ENCODE measurements around the gene MADCAM1. TPM values are rescaled to one million over a fixed set of nuclear protein-coding genes. Genes with fewer than 3 reads are reported as not detected.
"Not testable (repeated sequence)": the region's sequence is repeated elsewhere in the genome, so short reads cannot be mapped to it uniquely, and the experiment has no call there.

MADCAM1 gene
- total RNA-seq (1 to 10 TPM in 2 of 5 experiments, under 1 TPM in 2, not detected in 1; 0.24 to 1.8 (median 0.83) TPM), polyA plus RNA-seq (under 1 TPM in 1 of 2 donors, not detected in 1; 0.12 TPM), total RNA-seq (0.54 reads per million)

DNA sequence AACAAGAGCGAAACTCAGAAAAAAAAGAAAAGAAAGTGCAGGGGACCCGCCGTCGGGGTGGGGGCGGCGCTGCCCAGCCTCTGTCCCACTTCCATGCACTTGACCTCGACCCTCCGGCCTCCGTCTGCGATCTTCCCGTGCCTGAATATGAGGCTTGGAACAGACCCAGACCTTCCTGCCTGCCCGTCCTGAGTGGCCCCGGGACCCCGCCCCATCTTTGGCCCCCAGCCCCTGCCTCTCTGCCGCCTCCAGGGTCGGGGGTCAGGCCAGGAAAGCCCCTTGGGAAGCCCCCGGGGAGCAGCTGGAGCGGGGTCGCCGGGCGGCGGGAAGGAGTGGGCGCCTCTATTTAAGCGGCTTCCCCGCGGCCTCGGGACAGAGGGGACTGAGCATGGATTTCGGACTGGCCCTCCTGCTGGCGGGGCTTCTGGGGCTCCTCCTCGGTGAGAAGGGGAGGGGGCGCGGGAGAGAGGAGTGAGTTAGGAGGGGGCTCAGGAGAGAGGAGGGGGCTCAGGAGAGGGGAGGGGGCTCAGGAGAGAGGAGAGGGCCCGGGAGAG, at the start of gene MADCAM1:
Gene MADCAM1, plus strand, starts transcription at position 375 of the 554 bp plus-strand sequence. Its CDS starts 14 bp downstream, at position 389.
- CTCF ChIA-PET, result interaction anchor here (1.7 kb wide), 1 partner anchor 10 kb away, joined by 8 read pairs; no protein-coding TSS in a partner anchor

DNA sequence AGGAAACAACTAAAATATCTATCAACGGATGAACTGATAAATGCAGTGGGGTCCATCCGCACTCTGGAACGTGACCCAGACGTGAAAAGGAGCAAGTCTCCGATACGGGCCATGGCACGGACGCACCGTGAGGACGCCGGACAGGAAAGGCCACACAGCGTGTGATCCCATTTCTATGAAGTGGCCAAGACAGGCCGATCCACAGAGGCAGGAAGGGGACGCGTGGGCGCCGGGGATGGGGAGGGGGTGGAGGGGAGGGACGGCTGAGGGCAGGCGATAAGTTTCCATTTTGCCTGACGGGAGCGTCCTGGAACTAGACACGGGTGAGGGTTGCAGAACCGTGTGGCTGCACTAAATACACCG, 49.2 kb upstream of the MADCAM1 start:
- Mint-ChIP-seq H3K27me3 (peaks cover 0 to 2% (median 1%) of the 10 kb centered on the region in 5 donors), H3K4me3 (no peak overlapping the region), H3K27ac (no peak overlapping the region), H3K9me3 (peaks cover 0 to 24% (median 0%) of the 10 kb centered on the region in 11 donors), H3K4me1 (no peaks in the 10 kb centered on the region), H3K36me3 (no peaks in the 10 kb centered on the region)
- Histone ChIP-seq H3K27ac (ENCODE audit: low read depth, low read length) (no peak overlapping the region), H3K4me3 (ENCODE audit: low read length) (no peak overlapping the region), H3K4me1 (ENCODE audit: control insufficient read depth in 2 of 2, insufficient read depth in 2 of 2, low read length in 2 of 2) (no peaks in the 10 kb centered on the region), H3K9me3 (ENCODE audit: control insufficient read depth in 2 of 3, low read length in 3 of 3) (no peaks in the 10 kb centered on the region), H3K36me3 (ENCODE audit: control insufficient read depth in 2 of 3, insufficient read depth in 3 of 3, low read length in 3 of 3) (no peaks in the 10 kb centered on the region), H3K27me3 (ENCODE audit: control insufficient read depth in 2 of 2, insufficient read depth in 2 of 2, low read length in 2 of 2) (no peaks in the 10 kb centered on the region)
- intact Hi-C loops (cut with micrococcal nuclease), result no loop called here
- DNase-seq, result no peak
- ATAC-seq, result no peak
- ChIA-PET CTCF (no interaction called here), POLR2A (no interaction called here)

More for the DNA sequence above, at the start of gene MADCAM1:
- H3K27me3 ChIP-seq (ENCODE audit: control insufficient read depth in 2 of 2, insufficient read depth in 2 of 2, low read length in 2 of 2), result peaks cover 0 to 6% of the 10 kb centered on the region in 2 donors
- ATAC-seq, result no peak
- no peak within 1 kb of the TSS for H3K4me3 ChIP-seq (ENCODE audit: low read length)
- H3K4me1 ChIP-seq (ENCODE audit: control insufficient read depth in 2 of 2, insufficient read depth in 2 of 2, low read length in 2 of 2), result peaks cover 0 to 8% of the 10 kb centered on the region in 2 donors
- no peaks in the 10 kb centered on the region for H3K36me3 ChIP-seq (ENCODE audit: control insufficient read depth in 2 of 3, insufficient read depth in 3 of 3, low read length in 3 of 3)
- Mint-ChIP-seq H3K4me3 (peak within 1 kb of the TSS in 1 of 10 donors; percentile 62), H3K27ac (no peak within 1 kb of the TSS), H3K27me3 (peaks cover 6 to 23% (median 8%) of the 10 kb centered on the region in 5 donors), H3K9me3 (no peaks in the 10 kb centered on the region), H3K4me1 (peaks cover 3 to 13% (median 9%) of the 10 kb centered on the region in 7 donors), H3K36me3 (peaks cover 0 to 10% (median 0%) of the 10 kb centered on the region in 5 donors)
- no peaks in the 10 kb centered on the region for H3K9me3 ChIP-seq (ENCODE audit: control insufficient read depth in 2 of 3, low read length in 3 of 3)
- intact Hi-C loops (cut with micrococcal nuclease), result no loop called here
- peak in 1 of 9 donors; percentile 6 for DNase-seq
- H3K27ac ChIP-seq (ENCODE audit: low read depth, low read length), result no peak within 1 kb of the TSS
- POLR2A ChIA-PET, result interaction anchor here (1.3 to 1.8 kb wide), 2 partner anchors 8 to 10 kb away, joined by 5 to 8 read pairs; no protein-coding TSS in a partner anchor

DNA sequence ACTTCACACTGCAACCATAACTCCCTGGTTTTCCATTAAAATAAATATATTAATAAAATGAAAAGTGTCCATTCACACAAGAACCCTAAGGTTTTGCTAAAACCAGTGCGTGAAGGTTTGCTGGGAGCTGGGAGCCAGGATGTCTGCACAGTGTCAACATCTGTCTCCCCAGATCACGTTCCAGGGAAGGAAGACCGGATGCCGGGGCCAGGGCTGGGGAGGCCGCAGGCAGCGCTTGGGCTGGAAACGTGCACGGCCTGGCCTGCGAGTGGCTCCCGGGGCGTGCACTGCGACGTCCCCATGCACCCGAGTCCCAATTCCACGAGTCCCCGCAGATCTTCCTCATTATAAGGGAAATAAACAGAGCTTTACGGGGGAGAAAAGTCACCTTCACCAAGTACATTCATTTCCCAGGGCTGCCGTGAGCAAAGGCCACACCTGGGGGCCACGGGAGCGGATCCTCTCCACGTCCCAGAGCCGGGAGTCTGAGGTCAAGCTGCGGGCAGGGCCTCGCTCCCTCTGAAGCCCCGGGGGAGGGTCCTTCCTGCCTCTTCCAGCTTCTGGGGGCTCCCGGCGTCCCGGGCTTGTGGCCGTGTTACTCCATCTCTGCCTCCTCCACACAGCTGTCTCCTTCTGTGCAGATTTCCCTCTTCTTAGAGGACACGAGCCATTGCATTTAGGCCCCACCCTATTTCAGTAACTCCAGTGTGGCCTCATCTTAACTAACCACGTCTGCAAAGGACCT, 48.3 kb upstream of the MADCAM1 start:
- Mint-ChIP-seq H3K4me3 (no peak overlapping the region), H3K4me1 (no peaks in the 10 kb centered on the region), H3K36me3 (peaks cover 0 to 1% (median 0%) of the 10 kb centered on the region in 5 donors), H3K27me3 (no peaks in the 10 kb centered on the region), H3K27ac (peak overlapping the region in 1 of 9 donors; percentile 36), H3K9me3 (peaks cover 0 to 22% (median 0%) of the 10 kb centered on the region in 11 donors)
- Histone ChIP-seq H3K4me3 (ENCODE audit: low read length) (no peak overlapping the region), H3K27ac (ENCODE audit: low read depth, low read length) (no peak overlapping the region), H3K9me3 (ENCODE audit: control insufficient read depth in 2 of 3, low read length in 3 of 3) (no peaks in the 10 kb centered on the region), H3K27me3 (ENCODE audit: control insufficient read depth in 2 of 2, insufficient read depth in 2 of 2, low read length in 2 of 2) (no peaks in the 10 kb centered on the region), H3K4me1 (ENCODE audit: control insufficient read depth in 2 of 2, insufficient read depth in 2 of 2, low read length in 2 of 2) (no peaks in the 10 kb centered on the region), H3K36me3 (ENCODE audit: control insufficient read depth in 2 of 3, insufficient read depth in 3 of 3, low read length in 3 of 3) (no peaks in the 10 kb centered on the region)
- ChIA-PET POLR2A (no interaction called here), CTCF (no interaction called here)
- intact Hi-C loops (cut with micrococcal nuclease), result no loop called here
- ATAC-seq (no peak), DNase-seq (no peak)

DNA sequence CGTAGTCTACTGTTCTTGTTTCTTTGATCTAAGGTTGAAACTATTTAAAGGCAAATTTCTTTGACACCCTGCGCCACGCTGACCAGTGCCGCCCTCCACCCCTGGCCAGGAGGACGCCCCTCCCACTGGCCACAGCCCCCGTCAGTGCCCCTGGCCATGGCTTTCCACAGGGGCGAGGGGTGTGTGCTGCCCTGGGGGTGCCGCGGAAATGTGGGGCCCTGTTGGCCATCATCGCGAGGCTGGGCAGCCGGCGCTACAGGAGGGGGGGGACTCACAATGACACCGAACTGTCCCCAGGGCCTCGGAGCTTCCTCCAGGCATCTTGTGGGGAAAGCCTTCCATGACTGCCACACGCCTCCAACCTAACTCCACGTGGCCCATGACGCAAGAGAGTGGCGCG, 46.4 kb upstream of the MADCAM1 start:
- no peak for ATAC-seq
- no peak for DNase-seq
- H3K27ac ChIP-seq (ENCODE audit: low read depth, low read length), result no peak overlapping the region
- H3K36me3 Mint-ChIP-seq, result peaks cover 0 to 1% (median 0%) of the 10 kb centered on the region in 5 donors
- ChIA-PET CTCF (no interaction called here), POLR2A (no interaction called here)
- no peaks in the 10 kb centered on the region for H3K36me3 ChIP-seq (ENCODE audit: control insufficient read depth in 2 of 3, insufficient read depth in 3 of 3, low read length in 3 of 3)
- no peak overlapping the region for H3K27ac Mint-ChIP-seq
- H3K27me3 ChIP-seq (ENCODE audit: control insufficient read depth in 2 of 2, insufficient read depth in 2 of 2, low read length in 2 of 2), result no peaks in the 10 kb centered on the region
- H3K9me3 Mint-ChIP-seq, result peaks cover 0 to 11% (median 0%) of the 10 kb centered on the region in 11 donors
- H3K4me1 ChIP-seq (ENCODE audit: control insufficient read depth in 2 of 2, insufficient read depth in 2 of 2, low read length in 2 of 2), result no peaks in the 10 kb centered on the region
- no peaks in the 10 kb centered on the region for H3K4me1 Mint-ChIP-seq
- intact Hi-C loops (cut with micrococcal nuclease), result no loop called here
- H3K4me3 Mint-ChIP-seq, result no peak overlapping the region
- H3K27me3 Mint-ChIP-seq, result no peaks in the 10 kb centered on the region
- H3K4me3 ChIP-seq (ENCODE audit: low read length), result no peak overlapping the region
- H3K9me3 ChIP-seq (ENCODE audit: control insufficient read depth in 2 of 3, low read length in 3 of 3), result no peaks in the 10 kb centered on the region

DNA sequence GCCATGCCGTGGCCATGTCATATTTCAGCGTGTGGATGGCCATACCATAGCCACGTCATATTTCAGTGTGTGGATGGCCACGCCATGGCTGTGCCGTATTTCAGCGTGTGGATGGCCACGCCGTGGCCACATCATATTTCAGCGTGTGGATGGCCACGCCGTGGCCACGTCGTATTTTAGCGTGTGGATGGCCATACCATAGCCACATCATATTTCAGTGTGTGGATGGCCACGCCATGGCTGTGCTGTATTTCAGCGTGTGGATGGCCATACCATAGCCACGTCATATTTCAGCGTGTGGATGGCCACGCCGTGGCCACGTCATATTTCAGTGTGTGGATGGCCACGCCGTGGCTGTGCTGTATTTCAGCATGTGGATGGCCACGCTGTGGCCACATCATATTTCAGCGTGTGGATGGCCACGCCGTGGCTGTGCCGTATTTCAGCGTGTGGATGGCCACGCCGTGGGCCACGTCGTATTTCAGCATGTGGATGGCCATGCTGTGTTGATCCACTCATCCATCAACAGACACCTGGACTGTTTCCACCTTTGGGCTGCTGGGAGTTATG, 45.3 kb upstream of the MADCAM1 start:
- ATAC-seq; CTCF ChIA-PET; H3K27ac Mint-ChIP-seq; H3K4me3 ChIP-seq (ENCODE audit: low read length); H3K36me3 Mint-ChIP-seq; DNase-seq; H3K27me3 ChIP-seq (ENCODE audit: control insufficient read depth in 2 of 2, insufficient read depth in 2 of 2, low read length in 2 of 2); H3K27ac ChIP-seq (ENCODE audit: low read depth, low read length); H3K4me1 ChIP-seq (ENCODE audit: control insufficient read depth in 2 of 2, insufficient read depth in 2 of 2, low read length in 2 of 2); intact Hi-C loops (cut with micrococcal nuclease); H3K4me3 Mint-ChIP-seq; H3K27me3 Mint-ChIP-seq; H3K36me3 ChIP-seq (ENCODE audit: control insufficient read depth in 2 of 3, insufficient read depth in 3 of 3, low read length in 3 of 3); POLR2A ChIA-PET; H3K9me3 ChIP-seq (ENCODE audit: control insufficient read depth in 2 of 3, low read length in 3 of 3); H3K4me1 Mint-ChIP-seq: not testable (repeated sequence)
- peaks cover 0 to 11% (median 0%) of the 10 kb centered on the region in 11 donors for H3K9me3 Mint-ChIP-seq

DNA sequence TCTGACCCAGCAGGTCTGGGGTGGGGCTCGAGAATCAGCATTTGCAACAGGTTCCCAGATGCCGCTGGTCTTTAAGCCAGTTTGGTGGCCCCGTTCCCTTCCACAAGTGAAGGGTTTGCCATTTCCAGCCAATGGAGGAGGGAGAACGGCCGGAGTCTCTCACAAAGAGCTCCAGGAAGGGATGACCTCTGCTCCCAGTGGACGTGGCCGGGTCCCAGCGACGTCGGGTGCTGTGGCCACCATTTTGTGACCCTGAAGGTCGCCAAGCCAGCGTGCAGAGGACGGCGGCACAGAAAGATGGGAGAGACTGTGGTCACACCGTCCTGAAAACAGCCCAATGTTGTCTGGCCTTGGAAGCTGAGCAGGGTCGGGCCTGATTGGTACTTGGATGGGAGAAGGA, 43.5 kb upstream of the MADCAM1 start:
- ATAC-seq, result no peak
- Histone ChIP-seq H3K4me3 (ENCODE audit: low read length) (no peak overlapping the region), H3K9me3 (ENCODE audit: control insufficient read depth in 2 of 3, low read length in 3 of 3) (no peaks in the 10 kb centered on the region), H3K27me3 (ENCODE audit: control insufficient read depth in 2 of 2, insufficient read depth in 2 of 2, low read length in 2 of 2) (no peaks in the 10 kb centered on the region), H3K27ac (ENCODE audit: low read depth, low read length) (no peak overlapping the region), H3K4me1 (ENCODE audit: control insufficient read depth in 2 of 2, insufficient read depth in 2 of 2, low read length in 2 of 2) (no peaks in the 10 kb centered on the region), H3K36me3 (ENCODE audit: control insufficient read depth in 2 of 3, insufficient read depth in 3 of 3, low read length in 3 of 3) (no peaks in the 10 kb centered on the region)
- no peak for DNase-seq
- H3K9me3 Mint-ChIP-seq, result peaks cover 0 to 11% (median 0%) of the 10 kb centered on the region in 11 donors
- ChIA-PET POLR2A (no interaction called here), CTCF (no interaction called here)
- intact Hi-C loops (cut with micrococcal nuclease), result no loop called here
- H3K27me3 Mint-ChIP-seq, result peaks cover 0 to 10% (median 0%) of the 10 kb centered on the region in 5 donors
- no peaks in the 10 kb centered on the region for H3K4me1 Mint-ChIP-seq
- no peak overlapping the region for H3K4me3 Mint-ChIP-seq
- H3K27ac Mint-ChIP-seq, result no peak overlapping the region
- peaks cover 0 to 1% (median 0%) of the 10 kb centered on the region in 5 donors for H3K36me3 Mint-ChIP-seq
